Loucy (cell line): ENCODE results near the gene TPM1.

Source experiments
- EZH2phosphoT487 ChIP-seq: fragments of 200-600 bp; IDR thresholded peaks from 2 replicates; pipeline ENCODE4 v1.6.1; 2018; ENCODE audit warnings: antibody characterized with exemption, mild to moderate bottlenecking, moderate library complexity, borderline replicate concordance
- TF ChIP-seq, protein P1 (sequence below): fragments of 200-600 bp; sonication (generic); conservative IDR thresholded peaks from 2 replicates; pipeline ENCODE4 v1.5.1; 2014; ENCODE audit warnings: mild to moderate bottlenecking, antibody characterized with exemption, low read length

GRCh38 chr15:63114465-63114864 is 71.9 kb downstream of the TPM1 start:
- TF ChIP-seq, protein P1, sequence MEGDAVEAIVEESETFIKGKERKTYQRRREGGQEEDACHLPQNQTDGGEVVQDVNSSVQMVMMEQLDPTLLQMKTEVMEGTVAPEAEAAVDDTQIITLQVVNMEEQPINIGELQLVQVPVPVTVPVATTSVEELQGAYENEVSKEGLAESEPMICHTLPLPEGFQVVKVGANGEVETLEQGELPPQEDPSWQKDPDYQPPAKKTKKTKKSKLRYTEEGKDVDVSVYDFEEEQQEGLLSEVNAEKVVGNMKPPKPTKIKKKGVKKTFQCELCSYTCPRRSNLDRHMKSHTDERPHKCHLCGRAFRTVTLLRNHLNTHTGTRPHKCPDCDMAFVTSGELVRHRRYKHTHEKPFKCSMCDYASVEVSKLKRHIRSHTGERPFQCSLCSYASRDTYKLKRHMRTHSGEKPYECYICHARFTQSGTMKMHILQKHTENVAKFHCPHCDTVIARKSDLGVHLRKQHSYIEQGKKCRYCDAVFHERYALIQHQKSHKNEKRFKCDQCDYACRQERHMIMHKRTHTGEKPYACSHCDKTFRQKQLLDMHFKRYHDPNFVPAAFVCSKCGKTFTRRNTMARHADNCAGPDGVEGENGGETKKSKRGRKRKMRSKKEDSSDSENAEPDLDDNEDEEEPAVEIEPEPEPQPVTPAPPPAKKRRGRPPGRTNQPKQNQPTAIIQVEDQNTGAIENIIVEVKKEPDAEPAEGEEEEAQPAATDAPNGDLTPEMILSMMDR = no peak
- no peak for TF ChIP-seq EZH2phosphoT487
